GM18909 (cell line): Measurements from ENCODE around the gene NRIP1.
"Not testable (repeated sequence)": the region's sequence is repeated elsewhere in the genome, so short reads cannot be mapped to it uniquely, and the experiment has no call there.

Experiments used
- ATAC-seq: cut with Tn5 transposase; IDR thresholded peaks from one replicate; pipeline ENCODE4 v1.9.1; 2021; ENCODE audit warnings: mild to moderate bottlenecking; ENCODE audit not compliant: unreplicated experiment, poor library complexity

NRIP1 gene

GRCh38 chr21:15045017-15045416 lies 19.8 kb downstream of the NRIP1 start:
- ATAC-seq: no peak

DNA sequence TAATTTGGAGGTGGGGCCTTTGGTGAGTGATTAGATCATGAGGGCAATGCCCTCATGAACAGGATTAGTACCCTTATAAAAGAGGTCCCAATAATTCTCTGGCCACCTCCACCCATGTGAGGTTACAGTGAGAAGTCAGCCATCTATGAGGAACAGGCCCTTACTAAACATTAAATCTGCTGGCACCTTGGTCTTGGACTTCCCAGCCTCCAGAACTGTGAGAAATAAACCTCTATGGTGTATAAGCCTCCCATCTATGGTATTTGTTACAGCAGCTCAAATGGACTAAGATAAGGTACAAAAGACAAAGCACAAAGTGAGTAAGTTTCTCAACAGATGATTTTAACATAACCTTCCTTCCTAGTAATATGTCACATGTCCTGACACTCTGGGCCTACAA lies 22.3 kb downstream of the NRIP1 start:
- no peak for ATAC-seq

- ATAC-seq: no peak
Measured at GRCh38 chr21:15039607-15040299, 25.0 kb downstream of the NRIP1 start.

- ATAC-seq: no peak
Measured at GRCh38 chr21:15037900-15038293, 26.9 kb downstream of the NRIP1 start.

DNA sequence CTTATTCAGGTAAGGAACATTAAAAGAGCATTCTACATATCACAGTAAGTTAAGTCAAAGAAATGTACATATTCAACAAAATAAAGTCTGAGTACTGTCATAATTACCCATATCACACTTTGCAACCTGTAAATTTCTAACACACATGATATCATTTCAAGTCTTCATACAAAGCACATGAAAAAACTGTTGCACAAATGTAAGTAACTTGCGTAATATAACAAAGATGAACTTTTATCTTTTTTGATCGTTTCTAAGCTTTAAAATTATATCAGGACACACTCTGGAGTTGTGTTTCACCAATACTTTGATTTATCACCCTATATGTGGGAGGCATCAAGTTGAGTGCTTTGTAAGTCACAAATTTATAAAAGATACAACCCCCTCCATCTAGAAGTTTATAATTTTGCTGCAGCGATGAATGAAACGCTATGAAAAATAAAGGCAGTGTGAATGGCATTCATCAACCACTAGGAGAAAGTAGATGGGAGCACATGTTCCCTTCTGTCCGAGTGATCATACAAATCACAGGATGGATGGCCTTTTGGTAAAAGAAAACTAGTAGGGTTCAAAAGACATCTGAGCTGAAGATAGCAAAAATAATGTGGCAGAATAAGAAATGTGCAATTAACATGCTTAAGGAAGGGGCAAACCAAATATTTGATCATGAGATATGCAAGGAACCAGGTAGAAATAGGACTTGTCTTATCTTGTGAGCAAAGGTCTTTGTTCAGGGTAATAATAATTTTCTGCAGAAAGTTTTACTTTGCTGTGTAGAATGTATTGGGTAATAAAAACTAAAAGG lies 27.5 kb downstream of the NRIP1 start:
- ATAC-seq: no peak

DNA sequence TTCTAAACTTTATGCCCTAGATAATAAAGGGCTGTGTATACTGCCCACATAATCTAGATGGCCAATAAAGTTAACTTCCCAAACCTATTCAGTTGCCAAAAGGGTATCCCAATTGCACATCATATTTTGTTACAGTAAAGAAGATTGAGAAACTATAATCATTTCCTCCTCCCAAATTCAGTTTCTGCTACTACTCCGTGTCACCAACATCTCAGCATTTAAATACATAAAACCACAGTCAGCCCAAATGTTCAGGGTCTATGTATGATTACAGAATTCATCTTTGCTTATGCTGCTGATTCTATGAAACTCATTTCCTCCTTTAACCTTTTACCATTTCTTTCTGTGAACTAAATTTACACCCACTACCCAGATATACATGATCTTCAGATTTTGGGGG lies 28.6 kb downstream of the NRIP1 start:
- no peak for ATAC-seq

DNA sequence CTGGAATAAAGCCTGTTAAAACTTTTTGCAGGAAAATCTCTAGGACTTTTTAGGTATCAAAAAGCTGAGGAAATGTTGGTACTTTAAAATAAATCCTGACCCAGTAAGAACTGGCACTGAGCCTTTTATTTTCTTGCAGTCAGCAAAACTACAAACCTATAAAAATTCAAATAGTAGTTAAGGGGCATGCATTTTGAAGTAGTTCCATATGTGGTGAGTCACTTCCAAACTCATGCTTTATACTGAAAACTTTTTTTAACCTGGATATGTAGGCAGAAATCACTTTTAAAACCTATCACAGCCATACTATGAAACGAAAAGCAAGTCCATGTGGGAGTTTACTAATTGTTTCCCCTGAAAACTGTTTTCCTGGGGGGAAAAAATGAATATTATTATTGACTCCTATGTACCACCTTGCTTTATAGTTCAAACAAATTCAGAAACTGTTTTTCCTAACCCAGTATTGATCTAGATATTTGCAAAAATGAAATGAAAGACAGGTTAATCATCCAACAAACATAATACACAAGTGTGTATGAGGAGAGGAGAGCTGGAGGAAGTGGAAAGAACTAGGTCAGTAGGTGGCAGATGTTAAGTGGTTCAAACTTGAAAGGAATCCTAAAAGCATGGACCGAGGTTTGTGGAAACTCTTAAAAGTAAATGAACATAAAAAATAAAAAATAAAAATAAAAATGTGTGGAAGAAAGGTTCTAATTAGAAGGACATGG lies 30.5 kb downstream of the NRIP1 start:
- ATAC-seq: no peak

DNA sequence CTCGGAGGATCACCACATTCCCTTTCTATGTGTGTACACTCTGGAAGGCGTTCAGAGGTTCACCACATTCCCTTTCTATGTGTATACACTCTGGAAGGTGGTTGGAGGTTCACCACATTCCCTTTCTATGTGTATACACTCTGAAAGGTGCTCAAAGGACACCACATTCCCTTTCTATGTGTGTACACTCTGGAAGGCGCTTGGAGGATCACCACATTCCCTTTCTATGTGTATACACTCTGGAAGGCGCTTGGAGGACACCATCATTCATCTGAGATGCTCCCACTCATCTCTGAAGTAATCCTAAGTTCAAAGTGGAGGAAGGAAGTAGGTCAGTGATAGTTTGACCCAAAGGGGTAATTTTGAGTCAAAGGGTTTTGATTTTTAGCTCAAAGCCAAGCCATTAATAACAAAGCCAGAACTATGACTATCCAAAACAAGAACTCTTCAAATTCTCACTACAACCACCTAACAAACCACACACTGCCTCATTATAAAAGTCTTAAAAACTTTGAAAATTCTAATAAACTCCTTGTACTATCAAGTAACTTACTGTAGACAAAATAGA lies 32.9 kb downstream of the NRIP1 start:
- no peak for ATAC-seq

GRCh38 chr21:15031362-15031761 lies 33.4 kb downstream of the NRIP1 start:
- not testable (repeated sequence) for ATAC-seq

- not testable (repeated sequence) for ATAC-seq
Measured at GRCh38 chr21:15030861-15031260, 33.9 kb downstream of the NRIP1 start.

DNA sequence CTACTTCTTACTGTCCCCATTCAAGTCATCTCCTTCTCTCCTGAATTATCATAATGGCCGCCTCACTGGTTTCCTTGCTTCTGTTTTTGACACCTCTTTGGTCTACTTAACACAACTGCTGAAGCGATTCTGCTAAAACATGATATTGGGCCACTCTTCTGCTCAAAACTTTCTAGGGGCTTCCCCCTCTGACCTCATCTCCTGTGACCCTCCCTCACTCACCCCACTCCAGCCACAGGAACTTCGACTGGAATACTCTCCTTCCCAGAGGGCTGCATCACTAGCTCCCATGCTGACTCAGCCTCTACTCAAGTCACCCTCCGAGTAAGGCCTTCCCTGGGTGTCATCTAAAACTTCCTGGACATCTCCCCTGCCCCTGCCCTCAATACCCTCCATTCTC lies 35.7 kb downstream of the NRIP1 start:
- no peak for ATAC-seq

- no peak for ATAC-seq
Measured at GRCh38 chr21:15028186-15028585, 36.6 kb downstream of the NRIP1 start.

DNA sequence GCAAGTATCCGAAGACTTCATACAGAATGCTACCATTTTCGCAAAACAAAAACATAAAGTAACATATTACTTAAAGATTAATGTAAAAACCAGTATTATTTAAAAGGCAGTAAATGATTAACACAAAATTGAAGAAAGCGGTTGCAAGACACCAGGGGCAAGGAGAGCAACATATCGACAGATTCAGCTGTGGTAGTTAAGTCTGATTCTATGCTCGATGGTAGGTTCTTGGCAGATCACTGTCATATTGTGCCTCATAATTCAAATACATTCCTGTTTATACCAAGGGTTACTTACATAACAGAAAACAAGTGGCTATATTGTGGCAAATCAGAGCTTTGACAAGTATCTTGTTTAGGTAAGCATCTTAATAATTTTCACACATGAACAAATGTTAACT lies 37.7 kb downstream of the NRIP1 start:
- no peak for ATAC-seq

DNA sequence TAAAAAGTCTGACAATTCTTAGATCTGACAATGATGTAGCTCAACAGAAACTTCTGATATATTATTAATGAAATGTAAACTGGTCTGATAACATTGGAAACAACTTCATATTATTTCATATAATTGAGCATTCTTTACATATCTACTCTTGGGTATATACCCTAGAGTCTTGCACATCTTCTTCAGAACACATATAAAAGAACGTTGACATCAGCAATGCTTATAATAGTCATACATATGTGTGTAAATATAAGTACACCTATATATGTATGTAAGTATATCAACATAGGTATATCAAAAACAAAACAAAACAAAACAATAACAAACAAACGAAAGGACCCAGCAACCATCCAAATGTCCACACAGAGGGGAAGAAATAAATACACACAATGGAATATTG lies 38.4 kb downstream of the NRIP1 start:
- no peak for ATAC-seq

DNA sequence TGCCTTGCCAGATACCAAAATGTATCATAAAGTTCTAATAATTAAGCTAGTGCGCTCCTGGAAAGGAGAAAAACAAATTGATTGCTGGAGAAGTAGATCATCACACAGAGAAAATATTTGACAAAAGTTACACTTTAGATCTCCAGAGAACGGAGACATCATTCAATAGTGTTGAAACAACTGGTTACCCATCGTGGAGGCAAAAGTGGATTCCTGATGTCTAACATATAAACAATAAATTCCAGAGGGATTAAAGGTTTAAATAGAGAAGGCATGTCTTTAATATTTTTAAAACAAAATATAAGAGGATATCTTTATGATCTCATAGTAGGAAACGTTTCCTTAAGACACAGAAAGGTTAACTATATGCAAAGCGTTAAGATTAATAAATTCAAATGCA lies 41.0 kb downstream of the NRIP1 start:
- no peak for ATAC-seq

- ATAC-seq: no peak
Measured at GRCh38 chr21:15022608-15023261, 42.1 kb downstream of the NRIP1 start.

DNA sequence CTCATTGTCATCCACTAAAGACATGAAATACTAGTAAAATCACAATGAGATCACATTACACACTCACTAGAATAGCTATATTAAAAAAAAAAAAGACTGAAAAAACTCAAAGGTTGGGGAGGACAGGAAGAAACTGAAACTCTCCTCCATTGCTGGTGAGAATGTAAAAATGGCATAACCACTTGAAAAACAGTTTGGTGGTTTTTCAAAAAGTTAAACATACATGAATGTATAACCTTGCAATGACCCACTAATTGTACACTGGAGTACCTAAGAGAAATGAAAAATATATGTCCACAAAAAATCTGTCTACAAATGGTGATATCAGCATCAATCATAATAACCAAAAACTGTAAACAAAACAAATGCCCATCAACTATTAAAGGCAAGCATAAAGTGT lies 44.0 kb downstream of the NRIP1 start:
- ATAC-seq: peak; percentile 54

- no peak for ATAC-seq
Measured at GRCh38 chr21:15018382-15018781, 46.4 kb downstream of the NRIP1 start.

DNA sequence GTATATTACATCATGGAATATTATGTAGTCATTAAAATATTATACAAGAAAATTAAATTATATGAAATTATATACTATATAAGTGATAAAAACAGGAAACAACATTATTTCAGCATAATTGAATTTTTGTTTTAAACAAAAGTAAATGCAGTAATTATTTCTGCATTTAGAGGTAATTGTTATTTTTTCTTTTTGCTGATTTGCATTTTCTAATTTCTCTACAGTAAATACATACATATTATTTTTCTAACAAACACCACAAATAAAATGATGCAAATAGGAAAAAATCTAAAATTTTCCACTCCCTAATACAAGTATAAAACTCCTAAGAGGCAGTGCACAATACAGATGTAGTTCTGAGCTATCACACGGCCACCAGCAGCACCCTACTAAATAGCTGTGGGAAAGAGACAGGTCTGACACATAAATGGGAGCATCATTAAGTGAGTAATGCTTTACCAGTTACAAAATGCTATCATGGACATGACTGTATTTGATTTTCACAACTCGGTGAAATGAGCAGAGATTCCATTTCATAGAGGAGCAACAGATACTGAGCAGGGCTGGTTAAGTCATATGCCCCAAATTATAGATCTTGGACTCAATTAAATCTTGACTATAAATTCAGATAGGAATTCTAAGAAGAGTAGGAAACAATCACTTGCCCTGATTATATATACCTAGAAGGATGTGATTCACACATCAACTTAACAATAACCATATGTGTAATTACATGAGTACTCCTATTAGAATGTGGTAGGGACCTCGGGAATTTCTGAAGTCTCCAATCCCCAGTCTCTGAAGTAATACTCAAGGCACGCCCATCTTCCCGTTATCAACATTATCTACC lies 49.0 kb downstream of the NRIP1 start:
- ATAC-seq: no peak

DNA sequence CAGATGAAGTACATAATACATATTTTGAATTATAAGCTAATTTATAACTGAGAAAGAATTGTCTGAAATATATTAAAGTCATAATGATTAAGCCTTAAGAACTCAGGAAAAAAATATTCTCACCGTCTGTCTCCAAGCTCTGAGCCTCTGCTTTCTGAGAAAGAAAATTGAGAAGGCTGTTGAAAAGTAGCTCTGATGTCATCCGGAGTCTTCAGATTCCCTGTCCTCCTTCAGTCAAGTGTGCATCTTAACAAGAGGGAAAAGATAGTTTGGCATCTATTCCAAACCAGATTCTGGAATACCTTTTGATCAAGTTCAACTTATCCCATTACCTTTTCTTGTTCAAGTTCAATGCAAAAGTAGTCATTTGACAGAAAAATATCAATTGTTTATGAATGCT lies 50.6 kb downstream of the NRIP1 start:
- ATAC-seq: no peak
